IPS-15b (cell line): ENCODE results near the gene ZNF614.
"Not testable (repeated sequence)": the region's sequence is repeated elsewhere in the genome, so short reads cannot be mapped to it uniquely, and the experiment has no call there.

Source experiments
- H3K27me3 ChIP-seq: one replicate; pipeline ENCODE4 v1.6.1; 2013; ENCODE audit warnings: low read length; ENCODE audit not compliant: control insufficient read depth, insufficient read depth
- H3K36me3 ChIP-seq: one replicate; pipeline ENCODE4 v1.6.1; 2013; ENCODE audit warnings: low read length; ENCODE audit not compliant: control insufficient read depth, insufficient read depth
- H3K4me1 ChIP-seq: one replicate; pipeline ENCODE4 v1.6.1; 2013; ENCODE audit warnings: mild to moderate bottlenecking, low read length; ENCODE audit not compliant: control insufficient read depth, insufficient read depth
- H3K4me3 ChIP-seq: one replicate; pipeline ENCODE4 v1.5.1; 2013; ENCODE audit warnings: low read depth, low read length
- H3K9ac ChIP-seq: one replicate; pipeline ENCODE4 v1.6.1; 2013; ENCODE audit warnings: low read depth, mild to moderate bottlenecking, low read length
- H3K9me3 ChIP-seq: one replicate; pipeline ENCODE4 v1.6.1; 2013; ENCODE audit warnings: mild to moderate bottlenecking, low read length; ENCODE audit not compliant: control insufficient read depth, insufficient read depth

ZNF614 gene

GRCh38 chr19:51980926-51981325 is 47.3 kb downstream of the ZNF614 start:
- H3K9me3 ChIP-seq, H3K27me3 ChIP-seq, H3K4me1 ChIP-seq, H3K4me3 ChIP-seq, H3K36me3 ChIP-seq, H3K9ac ChIP-seq: not testable (repeated sequence)

GRCh38 chr19:51980116-51980736 is 48.0 kb downstream of the ZNF614 start:
- no peaks in the 10 kb centered on the region for H3K9me3 ChIP-seq
- no peaks in the 10 kb centered on the region for H3K36me3 ChIP-seq
- H3K9ac ChIP-seq = no peak overlapping the region
- no peak overlapping the region for H3K4me3 ChIP-seq
- H3K27me3 ChIP-seq = no peaks in the 10 kb centered on the region
- no peaks in the 10 kb centered on the region for H3K4me1 ChIP-seq

GRCh38 chr19:51978882-51979281 is 49.3 kb downstream of the ZNF614 start:
- H3K9me3 ChIP-seq = no peaks in the 10 kb centered on the region
- no peaks in the 10 kb centered on the region for H3K36me3 ChIP-seq

GRCh38 chr19:51977346-51977745 is 50.8 kb downstream of the ZNF614 start:
- no peak overlapping the region for H3K4me3 ChIP-seq
- no peaks in the 10 kb centered on the region for H3K27me3 ChIP-seq
- H3K4me1 ChIP-seq = no peaks in the 10 kb centered on the region
- no peaks in the 10 kb centered on the region for H3K9me3 ChIP-seq
- H3K36me3 ChIP-seq = no peaks in the 10 kb centered on the region
- no peak overlapping the region for H3K9ac ChIP-seq

More at GRCh38 chr19:51978882-51979281, 49.3 kb downstream of the ZNF614 start:
- H3K9ac ChIP-seq = no peak overlapping the region
- no peaks in the 10 kb centered on the region for H3K27me3 ChIP-seq
- no peak overlapping the region for H3K4me3 ChIP-seq
- H3K4me1 ChIP-seq = no peaks in the 10 kb centered on the region

- Histone ChIP-seq H3K4me1 (no peaks in the 10 kb centered on the region), H3K4me3 (no peak overlapping the region), H3K9ac (no peak overlapping the region), H3K9me3 (peaks cover 1% of the 10 kb centered on the region), H3K36me3 (peaks cover under 1% of the 10 kb centered on the region), H3K27me3 (no peaks in the 10 kb centered on the region)
Measured at GRCh38 chr19:51976852-51977251, 51.3 kb downstream of the ZNF614 start.

GRCh38 chr19:51975787-51976186 is 52.4 kb downstream of the ZNF614 start:
- not testable (repeated sequence) for H3K27me3 ChIP-seq, H3K9ac ChIP-seq, H3K4me3 ChIP-seq, H3K36me3 ChIP-seq, H3K4me1 ChIP-seq
- H3K9me3 ChIP-seq = peaks cover 11% of the 10 kb centered on the region

- Histone ChIP-seq H3K27me3 (no peaks in the 10 kb centered on the region), H3K4me1 (no peaks in the 10 kb centered on the region), H3K9me3 (peaks cover 20% of the 10 kb centered on the region), H3K9ac (no peak overlapping the region), H3K36me3 (peaks cover 11% of the 10 kb centered on the region), H3K4me3 (no peak overlapping the region)
Measured at GRCh38 chr19:51971624-51972023, 56.6 kb downstream of the ZNF614 start.

GRCh38 chr19:51970718-51971117 is 57.5 kb downstream of the ZNF614 start:
- H3K4me3 ChIP-seq = no peak overlapping the region
- peaks cover 14% of the 10 kb centered on the region for H3K36me3 ChIP-seq
- no peaks in the 10 kb centered on the region for H3K4me1 ChIP-seq
- H3K27me3 ChIP-seq = no peaks in the 10 kb centered on the region
- H3K9ac ChIP-seq = no peak overlapping the region
- H3K9me3 ChIP-seq = peaks cover 20% of the 10 kb centered on the region

GRCh38 chr19:51965583-51965982 is 62.6 kb downstream of the ZNF614 start:
- Histone ChIP-seq H3K9ac (no peak overlapping the region), H3K9me3 (peaks cover 7% of the 10 kb centered on the region), H3K36me3 (peaks cover 17% of the 10 kb centered on the region), H3K4me1 (no peaks in the 10 kb centered on the region), H3K4me3 (no peak overlapping the region), H3K27me3 (no peaks in the 10 kb centered on the region)
